Left cardiac atrium (tissue), 4 donors: ENCODE results near the gene TPD52L1. TPM values are rescaled to one million over a fixed set of nuclear protein-coding genes. Genes with fewer than 3 reads are reported as not detected.

Experiments used
- ATAC-seq, 2 donors: fragments of 200-7000 bp; cut with Tn5 transposase; one replicate each; pipeline ENCODE4 v1.9.1; 2020; ENCODE audit warnings: mild to moderate bottlenecking in 2 of 2, moderate library complexity in 2 of 2
- DNase-seq: peaks from one replicate; pipeline ENCODE4 v3.0.0-alpha.2; 2020
- intact Hi-C, 2 donors: fragments of 100-400 bp; cut with DNase I; formaldehyde crosslinking; loops; one replicate each; pipeline versions ENCODE4 v1.14.1 to v1.15.1; 2022 to 2023
- total RNA-seq, 2 donors: library from RNA; stranded (reverse); fragmentation: NEBNext Ultra II Directional; extraction: Animal tissue kit (Norgen Biotek cat#: 25700); gene quantifications; one replicate each; pipeline ENCODE4 v1.2.1, GENCODE V29; 2021
- donor health status: DM: no; HTN: yes; CAD: no.
- donor health status: DM: no; HTN: yes; CAD: no; lungs with severe emphysema.
- donor health status: DM: yes; HTN: yes; CAD: no.
- donor health status: Dilated cardiomyopathy.

Gene TPD52L1
- total RNA-seq, 2 donors from 2014 or later: 27.9 to 50.4 TPM

GRCh38 chr6:125252891-125253290, 99.3 kb downstream of the TPD52L1 start:
- no peak for DNase-seq
- no peak for ATAC-seq
- intact Hi-C loops: no loop called here

GRCh38 chr6:125253881-125254280, 100.3 kb downstream of the TPD52L1 start:
- intact Hi-C loops: no loop called here
- DNase-seq: no peak
- ATAC-seq: no peak

- no peak for ATAC-seq
- DNase-seq: no peak
- intact Hi-C loops: no loop called here
These were observed 100.7 kb downstream of the TPD52L1 start for GRCh38 chr6:125254321-125254720.

- ATAC-seq (no peak), DNase-seq (no peak)
- intact Hi-C loops: no loop called here
These were observed 101.6 kb downstream of the TPD52L1 start for GRCh38 chr6:125255201-125255600.

- no peak for ATAC-seq
- no peak for DNase-seq
- intact Hi-C loops: no loop called here
These were observed 103.8 kb downstream of the TPD52L1 start for GRCh38 chr6:125257351-125257750.

GRCh38 chr6:125258651-125259353, 105.2 kb downstream of the TPD52L1 start:
- ATAC-seq: no peak
- intact Hi-C loops: no loop called here

GRCh38 chr6:125259354-125259736, 105.8 kb downstream of the TPD52L1 start:
- ATAC-seq (no peak), DNase-seq (no peak)
- intact Hi-C loops: no loop called here

More at GRCh38 chr6:125258651-125259353, 105.2 kb downstream of the TPD52L1 start:
- DNase-seq: no peak

GRCh38 chr6:125262016-125263013, 108.7 kb downstream of the TPD52L1 start:
- intact Hi-C loops: no loop called here
- ATAC-seq (peak; percentile 47 to 81), DNase-seq (no peak)

- DNase-seq (no peak), ATAC-seq (no peak)
- intact Hi-C loops: no loop called here
These were observed 110.9 kb downstream of the TPD52L1 start for GRCh38 chr6:125264476-125264875.

GRCh38 chr6:125267806-125268523, 114.4 kb downstream of the TPD52L1 start:
- no peak for DNase-seq
- ATAC-seq: no peak
- intact Hi-C loops: no loop called here

- no peak for DNase-seq
- intact Hi-C loops: no loop called here
- ATAC-seq: no peak
These were observed 115.2 kb downstream of the TPD52L1 start for GRCh38 chr6:125268765-125269164.

- ATAC-seq (no peak), DNase-seq (no peak)
- intact Hi-C loops: no loop called here
These were observed 115.9 kb downstream of the TPD52L1 start for GRCh38 chr6:125269328-125269985.

- DNase-seq: no peak
- no peak for ATAC-seq
- intact Hi-C loops: no loop called here
These were observed 116.8 kb downstream of the TPD52L1 start for GRCh38 chr6:125270380-125270779.

GRCh38 chr6:125271486-125272159, 118.0 kb downstream of the TPD52L1 start:
- intact Hi-C loops: no loop called here
- ATAC-seq (no peak), DNase-seq (no peak)

- ATAC-seq: no peak
- intact Hi-C loops: no loop called here
- no peak for DNase-seq
These were observed 119.7 kb downstream of the TPD52L1 start for GRCh38 chr6:125273251-125273650.

GRCh38 chr6:125273965-125274364, 120.4 kb downstream of the TPD52L1 start:
- DNase-seq: no peak
- intact Hi-C loops: no loop called here
- no peak for ATAC-seq

GRCh38 chr6:125274935-125275334, 121.4 kb downstream of the TPD52L1 start:
- ATAC-seq: no peak
- intact Hi-C loops: no loop called here

GRCh38 chr6:125275779-125276178, 122.2 kb downstream of the TPD52L1 start:
- intact Hi-C loops: no loop called here
- no peak for ATAC-seq
- DNase-seq: no peak

More at GRCh38 chr6:125274935-125275334, 121.4 kb downstream of the TPD52L1 start:
- no peak for DNase-seq

- DNase-seq (no peak), ATAC-seq (no peak)
- intact Hi-C loops: no loop called here
These were observed 124.3 kb downstream of the TPD52L1 start for GRCh38 chr6:125277838-125278237.
